Inferior parietal cortex (tissue), 1 donor: ENCODE measurements around the gene CYCS.
"Not testable (repeated sequence)": the region's sequence is repeated elsewhere in the genome, so short reads cannot be mapped to it uniquely, and the experiment has no call there.

Source experiments
- DNase-seq: peaks from one replicate; pipeline ENCODE4 v3.0.0-alpha.2; 2016; ENCODE audit errors: extremely low spot score

Gene CYCS

DNA sequence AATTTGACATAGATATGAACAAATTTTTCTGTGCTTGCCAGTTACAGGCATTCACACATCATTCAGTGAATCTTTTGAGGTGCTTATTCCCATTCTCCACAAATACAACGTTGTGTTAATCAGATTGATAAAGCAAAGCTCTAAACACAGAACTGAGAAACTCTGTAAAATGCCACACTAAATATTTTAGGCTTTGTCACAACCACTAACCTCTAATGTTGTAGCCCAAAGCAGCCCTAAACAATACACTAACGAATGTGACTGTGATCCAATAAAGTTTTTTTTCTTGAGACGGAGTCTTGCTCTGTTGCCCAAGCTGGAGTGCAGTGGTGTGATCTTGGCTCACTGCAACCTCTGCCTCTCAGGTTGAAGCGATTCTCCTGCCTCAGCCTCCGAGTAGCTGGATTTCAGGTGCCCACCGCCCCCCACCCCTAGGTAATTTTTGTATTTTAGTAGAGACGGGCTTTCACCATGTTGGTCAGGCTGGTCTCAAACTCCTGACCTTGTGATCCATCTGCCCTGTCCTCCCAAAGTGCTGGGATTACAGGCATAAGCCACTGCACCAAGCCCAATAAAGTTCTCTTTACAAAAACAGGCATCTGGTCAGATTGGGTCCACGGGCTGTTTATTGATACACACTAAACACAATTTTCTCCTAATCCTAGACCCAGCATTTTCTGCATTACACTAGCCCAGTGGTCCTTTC lies 6.9 kb downstream of the CYCS start:
- DNase-seq: no peak

DNA sequence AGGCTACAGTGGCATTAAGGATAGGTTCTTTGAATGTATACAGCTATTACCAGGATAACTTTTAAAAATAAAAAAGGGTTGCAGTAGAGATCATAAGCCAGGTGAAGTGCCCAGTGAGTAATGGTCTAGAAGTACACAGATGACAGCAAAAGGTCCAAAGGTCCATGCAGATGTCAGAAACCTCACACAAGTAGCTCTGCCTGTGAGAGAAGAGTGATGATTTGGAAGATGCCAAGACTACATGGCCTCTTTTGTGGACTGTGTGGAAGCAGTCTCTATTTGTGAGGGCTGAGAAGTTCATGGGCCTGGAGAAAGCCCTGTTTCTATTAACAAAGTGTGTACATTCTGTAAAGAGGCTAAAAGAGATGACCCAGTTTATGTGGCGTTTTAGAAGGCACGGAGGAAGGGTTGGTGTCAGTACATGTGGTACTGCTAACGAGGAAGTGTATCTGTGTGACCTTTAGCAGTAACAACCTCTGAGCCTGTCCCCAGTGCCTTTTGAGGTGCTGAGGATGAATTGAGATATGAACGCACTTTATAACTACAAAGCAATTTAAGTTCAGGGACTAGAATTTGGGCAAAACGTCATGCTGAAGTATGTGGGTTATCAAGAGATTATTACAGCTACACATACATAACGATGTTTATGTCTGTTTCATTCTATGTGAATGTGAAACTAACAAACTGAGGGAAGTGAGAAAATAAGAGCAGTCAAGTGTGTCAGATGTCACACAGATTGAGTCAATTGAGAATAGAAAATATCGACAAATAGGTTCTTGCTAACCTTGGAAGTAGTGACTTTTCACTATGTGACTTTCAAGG lies 7.6 kb downstream of the CYCS start:
- no peak for DNase-seq

DNA sequence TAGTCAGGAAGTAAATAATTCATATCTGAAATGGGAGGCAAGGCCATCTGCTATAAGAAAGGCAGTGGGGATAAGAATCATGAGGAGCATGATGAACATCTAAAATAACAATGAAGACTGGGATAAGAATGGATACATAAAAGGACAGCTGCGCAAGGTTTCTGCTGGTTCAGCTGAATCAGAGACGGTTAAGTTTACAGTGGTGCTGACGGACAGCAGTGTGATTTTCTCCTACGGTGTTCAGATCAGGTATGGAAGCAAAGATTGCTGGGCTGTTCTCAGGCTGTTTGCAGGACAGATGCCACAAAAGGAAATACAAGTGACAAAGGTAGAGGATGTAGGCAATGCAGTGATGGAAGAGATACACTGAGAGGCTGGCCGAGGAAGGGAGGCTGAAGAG lies 8.4 kb downstream of the CYCS start:
- no peak for DNase-seq

DNA sequence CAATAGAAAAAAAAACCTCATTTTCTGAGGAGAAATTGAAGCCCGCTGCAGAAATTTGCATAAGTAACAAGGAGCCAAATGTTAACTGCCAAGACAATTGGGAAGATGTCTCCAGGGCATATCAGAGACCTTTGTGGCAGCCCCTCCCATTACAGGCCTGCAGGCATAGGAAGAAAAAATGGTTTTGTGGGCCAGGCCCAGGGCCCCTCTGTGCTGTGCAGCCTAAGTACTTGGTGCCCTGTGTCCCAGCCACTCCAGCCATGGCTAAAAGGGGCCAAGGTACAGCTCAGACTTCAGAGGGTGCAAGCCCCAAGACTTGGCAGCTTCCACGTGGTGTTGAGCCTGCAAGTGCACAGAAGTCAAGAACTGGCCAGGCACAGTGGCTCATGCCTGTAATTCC lies 14.5 kb downstream of the CYCS start:
- not testable (repeated sequence) for DNase-seq

DNA sequence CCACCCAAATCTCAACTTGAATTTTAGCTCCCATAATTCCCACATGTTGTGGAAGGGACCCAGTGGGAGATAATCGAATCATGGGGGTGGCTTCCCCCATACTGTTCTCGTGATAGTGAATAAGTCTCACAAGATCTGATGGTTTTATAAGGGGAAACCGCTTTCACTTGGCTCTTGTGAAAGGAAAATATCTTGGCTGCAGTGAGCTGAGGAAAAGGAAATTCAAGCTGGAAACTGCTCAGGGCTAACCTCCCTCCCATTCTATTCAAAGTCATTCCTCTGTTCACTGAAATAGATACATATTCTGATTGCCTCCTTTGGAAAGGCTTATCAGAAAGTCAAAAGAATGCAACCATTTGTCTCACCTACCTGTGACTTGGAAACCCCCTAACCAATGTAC lies 15.8 kb downstream of the CYCS start:
- DNase-seq: no peak

DNA sequence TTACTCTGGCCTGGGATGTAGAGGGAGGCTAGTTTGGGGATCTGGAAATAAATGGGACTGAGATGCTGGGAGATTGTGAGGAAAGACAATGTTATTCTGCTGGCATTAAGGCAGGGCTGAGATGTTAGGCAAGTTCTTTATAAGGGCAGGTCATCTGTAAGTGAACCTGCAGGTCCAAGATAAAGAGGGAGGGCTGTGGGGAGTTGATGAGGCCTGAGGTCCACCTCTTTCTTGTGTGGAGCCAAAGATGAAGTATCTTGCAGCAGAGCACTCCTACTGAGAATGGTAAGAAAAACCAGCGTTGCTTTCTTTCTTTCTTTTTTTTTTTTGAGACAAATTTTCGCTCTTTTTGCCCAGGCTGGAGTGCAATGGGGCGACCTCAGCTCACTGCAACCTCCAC lies 19.1 kb downstream of the CYCS start:
- no peak for DNase-seq

DNA sequence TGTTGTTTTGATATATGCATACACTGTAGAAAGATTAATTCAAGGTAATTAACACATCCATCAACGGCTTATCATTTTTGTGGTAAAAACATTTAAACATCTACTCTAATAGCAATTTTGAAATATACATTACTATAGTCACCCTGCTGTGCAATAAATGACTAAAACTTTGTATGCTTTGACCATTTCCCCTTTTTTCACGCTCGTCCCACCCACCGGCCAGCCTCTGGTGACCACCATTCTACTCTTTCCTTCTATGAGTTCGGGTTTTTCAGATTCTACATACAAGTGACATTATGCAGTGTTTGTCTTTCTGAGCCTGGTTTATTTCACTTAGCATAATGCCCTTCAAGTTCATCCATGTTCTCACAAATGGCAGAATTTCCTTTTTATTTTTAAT lies 21.3 kb downstream of the CYCS start:
- DNase-seq: no peak

DNA sequence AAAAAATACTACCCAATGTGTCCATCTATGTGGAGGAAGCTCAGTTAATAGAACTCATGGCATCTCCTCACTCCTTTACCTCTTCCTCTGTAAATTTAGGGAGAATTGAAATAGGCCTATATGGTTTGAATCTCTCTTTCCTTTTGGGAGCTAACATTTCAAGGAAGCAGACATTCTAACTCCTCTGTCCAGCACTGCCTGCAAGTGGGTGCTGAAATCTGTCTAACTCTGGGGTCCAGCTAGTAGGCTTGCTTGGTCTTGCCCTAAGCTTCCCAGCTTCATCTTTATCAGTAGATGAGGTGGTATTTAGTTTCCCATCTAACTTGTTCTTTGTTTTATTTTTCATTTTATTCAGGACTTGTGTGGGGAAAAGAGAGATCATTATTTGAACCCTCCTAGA lies 23.2 kb downstream of the CYCS start:
- DNase-seq: no peak

DNA sequence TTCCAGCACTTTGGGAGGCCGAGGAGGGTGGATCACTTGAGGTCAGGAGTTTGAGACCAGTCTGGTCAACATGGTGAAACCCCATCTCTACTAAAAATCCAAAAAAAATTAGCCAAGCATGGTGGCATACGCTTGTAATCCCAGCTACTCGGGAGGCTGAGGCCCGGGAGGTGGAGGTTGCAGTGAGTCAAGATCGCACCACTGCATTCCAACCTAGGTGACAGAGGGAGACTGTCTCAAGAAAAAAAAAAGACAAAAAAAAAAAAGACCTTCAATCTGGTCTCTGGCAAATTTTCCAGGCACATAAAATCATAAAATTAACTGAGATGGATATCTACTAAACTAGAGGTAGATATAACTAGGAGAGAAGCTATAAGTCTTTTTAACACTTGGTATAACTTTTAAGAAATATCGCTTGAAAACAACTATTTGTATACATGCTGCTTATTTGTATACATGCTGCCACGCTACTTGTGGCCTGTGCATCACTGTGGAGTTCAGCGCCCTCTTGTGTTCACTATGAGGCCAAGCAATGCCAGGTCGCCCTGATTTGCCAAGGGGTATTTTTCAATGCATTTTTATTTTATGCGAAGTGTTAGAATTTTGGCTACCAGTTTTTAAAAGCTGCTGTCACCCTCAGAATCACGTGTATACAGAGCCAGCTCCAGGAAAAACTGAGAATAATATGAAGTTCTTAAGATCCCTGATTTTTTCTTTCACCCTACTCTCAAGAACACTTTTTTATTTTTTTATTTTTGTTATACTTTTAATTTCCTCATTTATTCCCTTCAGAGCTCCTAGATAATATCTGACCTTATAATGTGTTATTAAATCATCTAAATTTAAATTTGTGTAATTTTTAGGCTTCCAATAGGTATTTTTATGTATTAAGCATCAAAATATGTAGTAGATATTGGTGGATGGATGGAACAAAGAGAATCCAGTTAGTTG lies 26.7 kb downstream of the CYCS start:
- peak; percentile 73 for DNase-seq

DNA sequence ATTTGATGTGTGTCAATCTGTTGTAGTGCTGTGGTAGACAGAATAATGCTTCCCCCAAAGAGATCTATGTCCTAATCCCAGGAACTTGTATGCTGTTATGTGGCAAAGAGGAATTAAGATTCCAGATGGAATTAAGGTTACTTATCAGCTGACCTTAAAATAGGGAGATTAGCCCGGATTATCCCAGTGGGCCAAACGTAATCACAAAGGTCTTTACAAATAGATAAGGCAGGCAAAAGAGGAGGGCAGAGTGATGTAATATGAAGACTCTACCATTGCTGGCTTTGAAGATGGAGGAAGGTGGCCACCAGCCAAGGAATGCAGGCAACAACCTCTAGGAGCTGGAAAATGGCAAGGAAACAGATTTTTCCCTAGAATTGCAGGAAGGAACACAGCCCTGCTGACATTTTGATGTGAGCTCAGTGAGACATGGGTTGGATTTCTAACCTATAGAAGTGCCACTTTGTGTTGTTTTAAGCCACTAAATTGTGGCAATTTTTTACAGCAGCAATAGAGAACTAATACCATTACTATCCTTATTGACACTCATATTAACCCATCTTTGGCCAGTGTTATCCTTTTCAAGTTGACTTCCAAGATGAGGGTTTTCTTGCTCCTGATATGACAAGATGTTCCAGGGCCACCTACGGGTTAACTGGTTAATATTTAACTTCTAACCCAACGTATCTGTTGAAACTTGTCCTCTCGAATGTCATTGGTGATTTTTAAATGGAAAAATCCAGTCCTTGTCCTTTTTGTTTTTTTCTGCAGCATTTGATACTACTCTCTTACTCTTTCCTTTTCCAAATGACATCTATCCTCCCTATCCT lies 29.3 kb downstream of the CYCS start:
- no peak for DNase-seq

DNA sequence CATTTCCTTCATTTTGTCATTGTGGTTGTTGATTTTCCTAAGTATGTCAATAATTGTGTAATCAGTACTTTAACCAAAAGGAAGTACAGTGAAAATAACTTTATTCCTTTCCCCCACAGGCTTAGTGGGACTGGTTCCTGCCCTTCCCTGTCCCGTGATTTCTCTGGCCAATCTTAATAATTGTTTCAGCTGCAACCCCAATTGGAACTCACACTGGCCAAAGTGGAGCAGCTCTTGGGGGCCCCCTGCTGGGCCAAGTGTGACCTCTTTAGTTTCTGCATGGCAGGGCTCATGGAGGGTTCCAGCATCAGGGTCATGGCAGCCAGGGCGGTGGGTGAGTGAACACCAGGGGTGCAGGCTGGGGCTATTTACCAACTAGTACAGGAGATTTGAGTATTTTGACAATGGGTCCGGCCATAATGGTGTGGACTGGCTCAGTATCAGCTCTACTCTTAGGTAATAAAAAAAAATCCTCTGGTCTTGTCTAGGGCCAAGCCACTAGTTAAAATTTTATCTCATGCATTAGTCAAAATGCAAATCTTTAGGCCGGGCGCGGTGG lies 31.7 kb downstream of the CYCS start:
- peak; percentile 56 for DNase-seq

DNA sequence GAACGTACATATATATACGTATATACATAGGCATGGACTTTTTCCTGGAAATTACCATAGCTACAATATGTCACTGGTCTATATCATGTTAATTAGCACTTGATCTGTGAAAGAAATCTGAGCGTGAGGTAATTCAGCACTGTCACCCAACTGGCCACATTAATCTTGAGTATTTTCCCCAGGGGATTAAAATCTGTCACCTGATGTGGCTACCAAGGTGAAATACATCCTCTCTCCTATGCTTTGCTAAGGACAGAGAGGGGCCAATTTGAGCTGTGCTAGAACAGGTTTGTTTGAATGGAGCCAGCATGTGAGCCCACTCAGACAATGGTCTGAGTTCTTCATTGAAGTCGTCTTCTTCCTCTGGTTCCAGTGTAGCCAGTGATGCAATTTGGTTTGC lies 33.3 kb downstream of the CYCS start:
- DNase-seq: no peak

DNA sequence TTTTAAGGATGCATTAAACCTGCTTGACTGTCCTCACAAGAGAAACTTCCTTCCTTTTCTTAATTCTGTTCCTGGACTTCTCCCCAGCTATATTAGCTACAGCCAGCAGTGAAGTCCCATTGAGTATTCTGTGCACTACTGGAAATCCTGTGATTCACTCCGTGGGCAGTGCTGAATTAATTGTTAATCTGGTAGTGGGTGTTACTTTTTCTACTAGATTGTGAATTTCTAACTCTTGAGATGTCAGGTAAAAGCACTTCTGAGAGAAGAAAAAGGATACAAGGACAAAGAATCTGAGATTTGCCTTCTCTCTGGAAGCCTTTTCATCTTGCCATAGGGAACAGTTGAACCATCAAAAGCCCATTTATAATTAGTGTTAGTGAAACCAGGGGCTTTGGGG lies 33.9 kb downstream of the CYCS start:
- DNase-seq: no peak

DNA sequence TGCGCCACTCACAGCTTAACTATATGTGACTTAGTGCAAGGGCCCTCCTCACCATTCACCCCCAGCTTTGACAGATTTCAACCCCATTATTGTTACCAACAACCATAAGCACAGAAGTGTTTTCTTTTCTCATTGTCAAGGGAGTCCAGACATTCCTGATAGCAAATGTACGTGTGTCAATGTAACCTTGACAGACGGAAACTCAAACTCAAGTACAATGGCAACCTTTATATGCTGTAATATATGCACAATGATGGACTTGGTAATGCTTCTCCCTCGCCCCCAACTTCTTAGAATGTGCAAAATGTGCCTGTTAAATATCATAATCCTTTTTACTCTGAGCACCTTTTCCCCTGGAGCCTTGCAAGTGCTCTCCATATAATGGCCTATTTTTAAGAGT lies 34.7 kb downstream of the CYCS start:
- no peak for DNase-seq

DNA sequence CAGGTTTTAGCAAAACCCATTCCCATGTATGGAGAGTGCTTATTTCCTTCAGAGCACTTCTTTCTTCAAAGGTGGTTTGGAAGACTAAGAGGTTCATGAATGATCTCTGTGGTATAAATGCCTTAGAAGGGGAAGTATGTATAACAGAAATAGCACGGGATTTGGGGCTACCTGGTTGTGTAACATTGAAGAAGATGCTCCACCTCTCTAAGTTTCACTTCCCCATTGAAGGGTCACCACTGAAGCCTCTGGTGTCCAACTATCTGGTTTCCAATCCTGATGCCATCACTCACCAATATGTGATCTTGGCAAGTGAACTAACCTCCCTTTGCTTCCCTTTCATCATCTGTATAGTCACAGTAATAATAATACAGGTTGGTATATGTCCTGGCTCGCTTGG lies 37.2 kb downstream of the CYCS start:
- no peak for DNase-seq

DNA sequence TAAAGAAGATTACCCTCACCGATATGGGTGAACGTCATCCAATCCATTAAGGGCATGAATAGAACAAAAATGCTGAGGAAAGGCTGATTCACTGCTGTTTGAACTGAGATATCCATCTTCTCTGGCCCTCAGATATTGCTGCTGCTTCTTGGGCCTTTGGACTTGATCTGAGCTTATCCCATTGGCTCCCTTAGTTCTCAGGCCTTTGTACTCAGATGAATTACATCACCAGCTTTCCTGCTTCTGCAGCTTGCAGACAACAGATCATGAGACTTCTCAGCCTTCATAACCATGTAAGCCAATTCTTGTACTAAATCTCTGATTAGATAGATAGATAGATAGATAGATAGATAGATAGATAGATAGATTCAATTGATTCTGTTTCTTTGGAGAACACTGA lies 40.2 kb downstream of the CYCS start:
- no peak for DNase-seq

DNA sequence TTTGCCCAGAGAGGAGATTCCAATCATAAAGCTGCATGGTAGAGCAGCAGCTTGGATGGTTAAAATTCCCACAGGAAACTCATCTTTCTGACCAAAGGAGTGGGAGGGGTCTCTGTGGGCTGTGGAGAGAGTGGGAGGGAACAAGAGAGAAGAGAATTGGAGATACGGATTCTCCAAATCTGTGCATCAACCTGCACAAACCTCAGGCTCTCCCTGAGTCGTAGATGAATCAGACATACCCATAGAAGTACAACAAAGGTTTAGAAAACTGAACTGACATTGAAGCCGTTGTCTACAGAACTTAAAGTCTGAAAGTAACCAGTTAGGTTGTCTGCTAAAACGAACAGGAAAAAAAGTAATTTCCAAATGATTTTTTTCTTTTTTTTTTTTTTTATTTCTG lies 41.9 kb downstream of the CYCS start:
- no peak for DNase-seq

DNA sequence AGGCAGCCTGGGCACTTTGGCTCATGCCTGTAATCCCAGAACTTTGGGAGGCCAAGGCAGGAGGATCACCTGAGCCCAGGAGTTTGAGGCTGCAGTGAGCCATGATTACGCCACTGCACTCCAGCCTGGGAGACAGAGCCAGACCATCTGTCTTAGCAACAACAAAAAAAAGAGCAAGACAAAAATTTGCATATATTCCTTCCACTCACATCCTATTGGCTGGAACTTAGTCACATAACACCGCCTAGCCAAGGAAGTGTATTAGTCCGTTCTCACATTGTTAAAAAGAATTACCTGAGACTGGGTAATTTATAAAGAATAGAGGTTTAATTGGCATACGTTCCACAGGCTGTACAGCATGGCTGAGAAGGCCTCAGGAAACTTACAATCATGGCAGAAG lies 43.0 kb downstream of the CYCS start:
- DNase-seq: not testable (repeated sequence)

DNA sequence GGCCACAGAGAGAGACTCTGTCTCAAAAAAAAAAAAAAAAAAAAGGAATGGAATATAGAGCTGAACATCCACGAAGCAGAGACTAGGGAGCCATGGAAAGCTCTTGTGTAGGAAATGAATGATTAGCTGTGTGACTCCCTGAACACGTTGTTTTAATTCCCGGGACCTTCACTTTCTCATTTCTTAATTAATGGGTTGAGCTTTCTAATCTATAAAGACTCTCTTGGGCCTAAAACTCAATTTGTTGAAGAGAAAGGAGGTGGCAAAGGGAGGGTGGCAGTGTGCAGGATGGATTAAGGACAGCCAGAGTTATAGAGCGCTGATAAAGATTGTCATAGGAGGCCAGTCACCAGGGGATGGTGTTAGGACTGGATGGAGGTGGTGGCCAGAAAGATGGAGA lies 48.0 kb downstream of the CYCS start:
- no peak for DNase-seq

DNA sequence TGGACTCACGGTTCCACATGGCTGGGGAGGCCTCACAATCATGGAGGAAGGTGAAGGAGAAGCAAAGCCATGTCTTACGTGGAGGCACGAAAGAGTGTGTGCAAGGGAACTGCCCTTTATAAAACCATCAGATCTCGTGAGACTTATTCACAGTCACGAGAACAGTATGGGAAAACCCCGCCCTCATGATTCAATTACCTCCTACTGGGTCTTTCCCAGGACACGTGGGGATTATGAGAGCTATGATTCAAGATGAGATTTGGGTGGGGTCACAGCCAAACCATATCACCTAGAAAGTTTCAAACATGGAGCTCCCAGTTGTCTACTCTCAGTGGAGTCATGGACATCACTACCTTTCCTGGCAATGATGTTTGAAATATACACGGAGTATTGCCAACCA lies 49.6 kb downstream of the CYCS start:
- no peak for DNase-seq

DNA sequence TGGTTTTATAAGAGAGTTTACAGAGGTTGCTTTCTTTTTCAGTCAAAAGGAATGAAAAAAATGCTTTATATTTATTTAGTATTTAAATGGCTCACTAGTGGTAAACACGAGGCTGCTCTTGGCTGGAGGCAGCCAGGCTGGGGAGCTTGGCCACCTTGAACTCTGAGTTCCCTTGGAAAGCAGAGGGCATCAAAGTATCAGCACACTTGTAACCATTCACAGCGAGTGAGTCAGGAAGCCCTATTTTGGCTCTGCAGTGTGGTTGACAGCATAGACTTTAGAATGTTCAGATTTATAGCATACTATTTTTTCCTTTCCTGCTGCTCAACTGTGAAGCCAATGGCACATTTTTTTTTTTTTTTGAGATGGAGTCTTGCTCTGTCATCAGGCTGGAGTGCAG lies 51.6 kb downstream of the CYCS start:
- DNase-seq: no peak
